ENCODE results near the gene UMOD. TPM values are rescaled to one million over a fixed set of nuclear protein-coding genes. Genes with fewer than 3 reads are reported as not detected.

The UMOD gene
- total and polyA plus RNA-seq, 2 donors (not counting 3 experiments of a cell fraction or from before 2014, with no cell fraction given), result not detected

- intact Hi-C loops (cut with micrococcal nuclease) (no loop called here), dilution Hi-C loops (cut with MboI; ENCODE audit: extremely low pct_ligation_motif_present, low sequenced_read_pairs) (no loop called here)
- FAIRE-seq (no peak), DNase-seq (ENCODE audit: low read depth, low spot score) (no peak)
- H2AFZ ChIP-seq (ENCODE audit: low read depth, low read length), result no peak overlapping the region
- ChIA-PET POLR2A (no interaction called here), CTCF (interaction anchor here (0.6 to 2.1 kb wide), 2 partner anchors 19 to 66 kb away, joined by 4 to 7 read pairs; no protein-coding TSS in a partner anchor)
- no peaks in the 10 kb centered on the region for H3K9me1 ChIP-seq (replicated peaks; ENCODE audit: control insufficient read depth, extremely low read depth, insufficient read depth, low read length)
- H3K36me3 ChIP-seq (ENCODE audit: control insufficient read depth in 2 of 2, extremely low read depth in 1 of 2, insufficient read depth in 2 of 2, low read length in 2 of 2), result no peaks in the 10 kb centered on the region
- no peaks in the 10 kb centered on the region for H4K20me1 ChIP-seq (replicated peaks; ENCODE audit: control insufficient read depth, extremely low read depth, insufficient read depth, low read length)
- H3K9me3 ChIP-seq (replicated peaks; ENCODE audit: control insufficient read depth, insufficient read depth, low read length), result no peaks in the 10 kb centered on the region
- no peaks in the 10 kb centered on the region for H3K4me1 ChIP-seq (ENCODE audit: control insufficient read depth, extremely low read depth, insufficient read depth, low read length)
- no peak overlapping the region for H3K4me3 ChIP-seq (replicated peaks in 1 of 3; ENCODE audit: insufficient read depth in 1 of 3, low read depth in 1 of 3, low read length in 3 of 3)
- no peak overlapping the region for H3K4me2 ChIP-seq (ENCODE audit: insufficient read depth, low read length)
- H3K27me3 ChIP-seq (ENCODE audit: control insufficient read depth in 2 of 2, insufficient read depth in 2 of 2, low read length in 2 of 2), result no peaks in the 10 kb centered on the region
- H3K27ac ChIP-seq (ENCODE audit: insufficient read depth, low read depth, low read length), result no peak overlapping the region
- TF ChIP-seq EZH2 (IDR thresholded peaks at IDR 0.05; ENCODE audit: borderline replicate concordance, low read depth, low read length, severe bottlenecking), result no peak
- no peak for TF ChIP-seq CTCF (IDR thresholded peaks at IDR 0.05; ENCODE audit: extremely low read depth in 1 of 2, insufficient read depth in 1 of 2, low read depth in 1 of 2, low read length in 2 of 2)
- TF ChIP-seq FOS (IDR thresholded peaks at IDR 0.05; ENCODE audit: borderline replicate concordance, insufficient read depth, low read length), result no peak
- no peak overlapping the region for H3K9ac ChIP-seq (replicated peaks; ENCODE audit: extremely low read depth, insufficient read depth, low read length)
- no TSS peak for BruUV-seq (replicated peaks)
- no peaks in the 10 kb centered on the region for H3K79me2 ChIP-seq (ENCODE audit: control insufficient read depth, insufficient read depth, low read length)
These were observed 33.1 kb downstream of the UMOD start for GRCh38 chr16:20319406-20319805.

GRCh38 chr16:20318437-20318836, 34.1 kb downstream of the UMOD start:
- H3K9me1 ChIP-seq (replicated peaks; ENCODE audit: control insufficient read depth, extremely low read depth, insufficient read depth, low read length), result no peaks in the 10 kb centered on the region
- TF ChIP-seq FOS (IDR thresholded peaks at IDR 0.05; ENCODE audit: borderline replicate concordance, insufficient read depth, low read length) (no peak), GATA2 (IDR thresholded peaks at IDR 0.05; ENCODE audit: insufficient read depth, insufficient read length, low read depth, low read length) (no peak), POLR2A (IDR thresholded peaks at IDR 0.05; ENCODE audit: low read depth, low read length) (no peak), MAX (IDR thresholded peaks at IDR 0.05; ENCODE audit: insufficient read depth, insufficient read length) (no peak), JUN (IDR thresholded peaks at IDR 0.05; ENCODE audit: borderline replicate concordance, insufficient read depth, insufficient read length, low read depth) (no peak), POLR2AphosphoS5 (IDR thresholded peaks at IDR 0.05; ENCODE audit: insufficient read depth, low read depth, low read length) (no peak), EZH2 (IDR thresholded peaks at IDR 0.05; ENCODE audit: borderline replicate concordance, low read depth, low read length, severe bottlenecking) (no peak), CTCF (IDR thresholded peaks at IDR 0.05; ENCODE audit: extremely low read depth in 1 of 2, insufficient read depth in 1 of 2, low read depth in 1 of 2, low read length in 2 of 2) (no peak), MYC (IDR thresholded peaks at IDR 0.05; ENCODE audit: low read depth, low read length) (no peak)
- H3K36me3 ChIP-seq (ENCODE audit: control insufficient read depth in 2 of 2, extremely low read depth in 1 of 2, insufficient read depth in 2 of 2, low read length in 2 of 2), result no peaks in the 10 kb centered on the region
- H3K27ac ChIP-seq (ENCODE audit: insufficient read depth, low read depth, low read length), result no peak overlapping the region
- no peaks in the 10 kb centered on the region for H3K9me3 ChIP-seq (replicated peaks; ENCODE audit: control insufficient read depth, insufficient read depth, low read length)
- no peak overlapping the region for H3K4me3 ChIP-seq (replicated peaks in 1 of 3; ENCODE audit: insufficient read depth in 1 of 3, low read depth in 1 of 3, low read length in 3 of 3)
- ChIA-PET POLR2A (no interaction called here), CTCF (no interaction called here)
- no peak for DNase-seq (ENCODE audit: low read depth, low spot score)
- no TSS peak for BruUV-seq (replicated peaks)
- dilution Hi-C loops (cut with MboI; ENCODE audit: extremely low pct_ligation_motif_present, low sequenced_read_pairs) (no loop called here), intact Hi-C loops (cut with micrococcal nuclease) (no loop called here)
- no peak overlapping the region for H3K9ac ChIP-seq (replicated peaks; ENCODE audit: extremely low read depth, insufficient read depth, low read length)
- H3K27me3 ChIP-seq (ENCODE audit: control insufficient read depth in 2 of 2, insufficient read depth in 2 of 2, low read length in 2 of 2), result no peaks in the 10 kb centered on the region
- no peak overlapping the region for H3K4me2 ChIP-seq (ENCODE audit: insufficient read depth, low read length)
- H3K79me2 ChIP-seq (ENCODE audit: control insufficient read depth, insufficient read depth, low read length), result no peaks in the 10 kb centered on the region
- no peak overlapping the region for H2AFZ ChIP-seq (ENCODE audit: low read depth, low read length)
- H4K20me1 ChIP-seq (replicated peaks; ENCODE audit: control insufficient read depth, extremely low read depth, insufficient read depth, low read length), result no peaks in the 10 kb centered on the region
- FAIRE-seq, result no peak
- no peaks in the 10 kb centered on the region for H3K4me1 ChIP-seq (ENCODE audit: control insufficient read depth, extremely low read depth, insufficient read depth, low read length)
